DMS 273 (cell line): ENCODE results near the gene ATF5.

ENCODE experiments used
- DNase-seq: peaks from one replicate; lab custom pipeline; 2025; ENCODE audit not compliant: unreplicated experiment; lab: John Stamatoyannopoulos, UW

The ATF5 gene

GRCh38 chr19:49973987-49974386, 45.0 kb downstream of the ATF5 start:
- DNase-seq, result no peak

GRCh38 chr19:49975051-49975450, 46.0 kb downstream of the ATF5 start:
- DNase-seq, result no peak

GRCh38 chr19:49976496-49976895, 47.5 kb downstream of the ATF5 start:
- DNase-seq, result no peak

GRCh38 chr19:49977076-49977475, 48.1 kb downstream of the ATF5 start:
- DNase-seq, result no peak

- DNase-seq, result no peak
Observed at GRCh38 chr19:49977881-49978280, 48.9 kb downstream of the ATF5 start.

- DNase-seq, result no peak
Observed at GRCh38 chr19:49978324-49978723, 49.3 kb downstream of the ATF5 start.

GRCh38 chr19:49981603-49982593, 52.9 kb downstream of the ATF5 start:
- DNase-seq, result no peak
